Measurements from ENCODE around the gene PLEKHA1. TPM values are rescaled to one million over a fixed set of nuclear protein-coding genes. Genes with fewer than 3 reads are reported as not detected.

PLEKHA1 gene
- total RNA-seq, 1 donor from 2014 or later = 23.5 TPM

DNA sequence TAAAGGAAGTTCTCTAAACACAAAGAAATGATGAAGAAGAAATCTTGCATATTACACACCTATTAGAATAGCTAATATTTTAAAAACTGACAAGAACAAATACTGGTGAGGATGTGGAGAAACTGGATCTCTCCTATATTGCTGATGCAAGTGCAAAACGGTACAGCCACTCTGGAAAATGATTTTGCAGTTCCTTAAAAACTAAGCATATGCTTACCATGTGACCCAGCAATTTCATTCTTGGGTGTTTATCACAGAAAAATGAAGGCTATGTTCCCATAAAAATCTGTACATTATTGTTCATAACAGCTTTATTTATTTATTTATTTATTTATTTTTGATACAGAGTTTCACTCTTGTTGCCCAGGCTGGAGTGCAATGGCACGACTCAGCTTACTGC lies 14.9 kb upstream of the PLEKHA1 start:
- no peak overlapping the region for H3K27ac ChIP-seq (ENCODE audit: low read depth, low read length)
- no peak overlapping the region for H3K9ac ChIP-seq (ENCODE audit: low read depth in 1 of 3, low read length in 3 of 3)
- H3K27me3 ChIP-seq (ENCODE audit: control insufficient read depth in 3 of 3, insufficient read depth in 3 of 3, low read length in 3 of 3) = peaks cover 0 to 2% (median 0%) of the 10 kb centered on the region in 3 donors
- H3K9me3 ChIP-seq (ENCODE audit: control insufficient read depth in 3 of 3, low read length in 3 of 3) = peaks cover 0 to 2% (median 2%) of the 10 kb centered on the region in 3 donors
- no peak overlapping the region for H3K4me3 ChIP-seq (ENCODE audit: low read length in 3 of 3)
- H3K4me1 ChIP-seq (ENCODE audit: control insufficient read depth in 3 of 3, insufficient read depth in 3 of 3, low read length in 3 of 3) = no peaks in the 10 kb centered on the region
- H3K36me3 ChIP-seq (ENCODE audit: control insufficient read depth in 3 of 3, insufficient read depth in 3 of 3, low read length in 3 of 3) = no peaks in the 10 kb centered on the region

DNA sequence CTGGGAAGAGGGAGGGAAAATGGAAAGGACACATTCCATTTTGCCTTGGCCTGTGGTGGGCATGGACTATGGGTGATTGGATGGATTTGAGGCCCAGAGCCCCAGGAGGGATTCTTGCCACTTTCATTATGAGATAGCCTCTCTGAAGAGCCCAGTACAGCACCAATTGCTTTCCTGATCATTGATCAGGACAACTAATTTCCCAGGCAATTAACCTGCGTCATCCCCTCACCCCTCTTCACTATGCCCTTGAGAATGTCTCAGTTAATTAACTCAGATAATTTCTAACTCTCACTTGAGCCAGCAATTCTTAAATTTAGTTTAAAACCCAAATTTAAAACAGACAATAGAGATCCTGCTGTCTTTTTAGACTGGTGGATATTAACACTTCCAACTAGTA lies 13.5 kb upstream of the PLEKHA1 start:
- H3K27ac ChIP-seq (ENCODE audit: low read depth, low read length) = no peak overlapping the region
- peaks cover 0 to 2% (median 2%) of the 10 kb centered on the region in 3 donors for H3K9me3 ChIP-seq (ENCODE audit: control insufficient read depth in 3 of 3, low read length in 3 of 3)
- H3K27me3 ChIP-seq (ENCODE audit: control insufficient read depth in 3 of 3, insufficient read depth in 3 of 3, low read length in 3 of 3) = peaks cover 0 to 2% (median 0%) of the 10 kb centered on the region in 3 donors
- no peak overlapping the region for H3K4me3 ChIP-seq (ENCODE audit: low read length in 3 of 3)
- no peak overlapping the region for H3K9ac ChIP-seq (ENCODE audit: low read depth in 1 of 3, low read length in 3 of 3)
- H3K4me1 ChIP-seq (ENCODE audit: control insufficient read depth in 3 of 3, insufficient read depth in 3 of 3, low read length in 3 of 3) = no peaks in the 10 kb centered on the region
- no peaks in the 10 kb centered on the region for H3K36me3 ChIP-seq (ENCODE audit: control insufficient read depth in 3 of 3, insufficient read depth in 3 of 3, low read length in 3 of 3)

- no peak overlapping the region for H3K27ac ChIP-seq (ENCODE audit: low read depth, low read length)
- H3K4me3 ChIP-seq (ENCODE audit: low read length in 3 of 3) = no peak overlapping the region
- H3K36me3 ChIP-seq (ENCODE audit: control insufficient read depth in 3 of 3, insufficient read depth in 3 of 3, low read length in 3 of 3) = no peaks in the 10 kb centered on the region
- no peaks in the 10 kb centered on the region for H3K4me1 ChIP-seq (ENCODE audit: control insufficient read depth in 3 of 3, insufficient read depth in 3 of 3, low read length in 3 of 3)
- peaks cover 0 to 2% (median 2%) of the 10 kb centered on the region in 3 donors for H3K9me3 ChIP-seq (ENCODE audit: control insufficient read depth in 3 of 3, low read length in 3 of 3)
- H3K27me3 ChIP-seq (ENCODE audit: control insufficient read depth in 3 of 3, insufficient read depth in 3 of 3, low read length in 3 of 3) = peaks cover 0 to 2% (median 0%) of the 10 kb centered on the region in 3 donors
- no peak overlapping the region for H3K9ac ChIP-seq (ENCODE audit: low read depth in 1 of 3, low read length in 3 of 3)
These were observed 12.4 kb upstream of the PLEKHA1 start for GRCh38 chr10:122362031-122362592.

DNA sequence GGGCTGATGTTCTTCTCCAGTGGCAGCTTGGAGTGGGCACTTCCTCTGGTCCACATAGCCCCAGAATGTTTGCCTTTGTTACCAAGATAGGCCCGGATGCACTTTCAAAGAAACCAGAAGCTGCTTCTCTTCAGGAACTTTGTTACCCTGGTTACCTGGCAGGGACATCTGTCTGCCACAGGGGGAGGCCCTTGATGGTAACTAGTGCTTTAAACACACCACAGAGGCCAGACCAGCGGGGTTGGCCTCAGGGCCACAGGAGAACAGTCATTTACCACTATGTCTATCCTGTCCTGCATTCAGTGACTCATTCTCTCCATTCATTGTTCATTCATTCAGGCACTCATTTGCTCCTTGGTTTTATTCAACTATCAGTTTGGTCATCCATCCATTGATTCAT lies 11.9 kb upstream of the PLEKHA1 start:
- H3K4me1 ChIP-seq (ENCODE audit: control insufficient read depth in 3 of 3, insufficient read depth in 3 of 3, low read length in 3 of 3) = no peaks in the 10 kb centered on the region
- H3K36me3 ChIP-seq (ENCODE audit: control insufficient read depth in 3 of 3, insufficient read depth in 3 of 3, low read length in 3 of 3) = no peaks in the 10 kb centered on the region
- H3K27ac ChIP-seq (ENCODE audit: low read depth, low read length) = no peak overlapping the region
- H3K4me3 ChIP-seq (ENCODE audit: low read length in 3 of 3) = no peak overlapping the region
- no peak overlapping the region for H3K9ac ChIP-seq (ENCODE audit: low read depth in 1 of 3, low read length in 3 of 3)
- H3K27me3 ChIP-seq (ENCODE audit: control insufficient read depth in 3 of 3, insufficient read depth in 3 of 3, low read length in 3 of 3) = peaks cover 0 to 2% (median 0%) of the 10 kb centered on the region in 3 donors
- peaks cover 0 to 2% (median under 1%) of the 10 kb centered on the region in 3 donors for H3K9me3 ChIP-seq (ENCODE audit: control insufficient read depth in 3 of 3, low read length in 3 of 3)

- Histone ChIP-seq H3K4me3 (ENCODE audit: low read length in 3 of 3) (no peak overlapping the region), H3K4me1 (ENCODE audit: control insufficient read depth in 3 of 3, insufficient read depth in 3 of 3, low read length in 3 of 3) (peaks cover 0 to 2% (median 2%) of the 10 kb centered on the region in 3 donors), H3K27ac (ENCODE audit: low read depth, low read length) (no peak overlapping the region), H3K9me3 (ENCODE audit: control insufficient read depth in 3 of 3, low read length in 3 of 3) (peaks cover 0 to 2% (median 0%) of the 10 kb centered on the region in 3 donors), H3K9ac (ENCODE audit: low read depth in 1 of 3, low read length in 3 of 3) (no peak overlapping the region), H3K36me3 (ENCODE audit: control insufficient read depth in 3 of 3, insufficient read depth in 3 of 3, low read length in 3 of 3) (no peaks in the 10 kb centered on the region), H3K27me3 (ENCODE audit: control insufficient read depth in 3 of 3, insufficient read depth in 3 of 3, low read length in 3 of 3) (peaks cover 0 to 2% (median 0%) of the 10 kb centered on the region in 3 donors)
These were observed 11.2 kb upstream of the PLEKHA1 start for GRCh38 chr10:122363311-122363710.

- Histone ChIP-seq H3K9me3 (ENCODE audit: control insufficient read depth in 3 of 3, low read length in 3 of 3) (no peaks in the 10 kb centered on the region), H3K27ac (ENCODE audit: low read depth, low read length) (no peak overlapping the region), H3K9ac (ENCODE audit: low read depth in 1 of 3, low read length in 3 of 3) (no peak overlapping the region), H3K4me1 (ENCODE audit: control insufficient read depth in 3 of 3, insufficient read depth in 3 of 3, low read length in 3 of 3) (peaks cover 0 to 7% (median 4%) of the 10 kb centered on the region in 3 donors), H3K4me3 (ENCODE audit: low read length in 3 of 3) (no peak overlapping the region), H3K27me3 (ENCODE audit: control insufficient read depth in 3 of 3, insufficient read depth in 3 of 3, low read length in 3 of 3) (peaks cover 0 to 2% (median 2%) of the 10 kb centered on the region in 3 donors), H3K36me3 (ENCODE audit: control insufficient read depth in 3 of 3, insufficient read depth in 3 of 3, low read length in 3 of 3) (no peaks in the 10 kb centered on the region)
These were observed 10.6 kb upstream of the PLEKHA1 start for GRCh38 chr10:122363722-122364463.

DNA sequence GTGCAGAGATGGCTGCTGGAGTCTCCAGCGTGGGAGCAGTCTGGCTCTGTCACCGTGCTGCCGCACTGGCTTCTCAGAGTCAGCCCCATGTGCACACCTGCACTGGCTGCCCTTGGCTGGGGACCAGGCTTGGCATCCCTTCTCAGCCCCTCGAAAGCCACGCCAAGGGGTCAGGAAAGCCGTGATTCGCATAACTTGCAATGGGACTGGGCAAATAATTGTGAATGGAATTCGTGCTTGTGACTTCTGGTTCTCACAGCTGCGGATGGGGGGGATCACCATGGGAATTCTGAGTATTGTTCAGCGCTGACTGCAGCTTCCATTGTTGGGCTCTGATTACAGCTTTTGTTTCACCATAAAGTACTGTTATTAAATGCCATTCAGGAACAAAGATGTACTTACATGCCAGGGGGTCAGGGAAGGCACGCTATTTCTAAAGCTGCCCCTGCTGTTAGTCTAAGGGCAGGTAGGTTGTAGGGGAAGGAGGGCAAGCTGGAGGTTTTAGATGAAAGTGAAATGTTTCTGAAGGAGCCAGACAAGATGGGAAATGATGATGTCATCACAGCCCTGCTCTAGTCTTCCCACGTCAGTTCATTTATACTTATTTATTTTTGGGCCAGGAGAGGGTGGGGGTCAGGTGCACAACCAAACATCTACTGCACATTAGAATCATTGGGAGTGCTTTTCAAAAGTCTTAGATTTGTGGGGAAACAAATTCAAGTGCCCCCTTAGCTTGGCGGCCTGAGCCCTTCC lies 5.8 kb upstream of the PLEKHA1 start:
- Histone ChIP-seq H3K9ac (ENCODE audit: low read depth in 1 of 3, low read length in 3 of 3) (no peak overlapping the region), H3K9me3 (ENCODE audit: control insufficient read depth in 3 of 3, low read length in 3 of 3) (no peaks in the 10 kb centered on the region), H3K4me1 (ENCODE audit: control insufficient read depth in 3 of 3, insufficient read depth in 3 of 3, low read length in 3 of 3) (peaks cover 2 to 10% (median 6%) of the 10 kb centered on the region in 3 donors), H3K36me3 (ENCODE audit: control insufficient read depth in 3 of 3, insufficient read depth in 3 of 3, low read length in 3 of 3) (no peaks in the 10 kb centered on the region), H3K4me3 (ENCODE audit: low read length in 3 of 3) (peak overlapping the region in 2 of 3 donors; percentile 27 to 55), H3K27ac (ENCODE audit: low read depth, low read length) (no peak overlapping the region), H3K27me3 (ENCODE audit: control insufficient read depth in 3 of 3, insufficient read depth in 3 of 3, low read length in 3 of 3) (peaks cover 0 to 2% (median 2%) of the 10 kb centered on the region in 3 donors)

DNA sequence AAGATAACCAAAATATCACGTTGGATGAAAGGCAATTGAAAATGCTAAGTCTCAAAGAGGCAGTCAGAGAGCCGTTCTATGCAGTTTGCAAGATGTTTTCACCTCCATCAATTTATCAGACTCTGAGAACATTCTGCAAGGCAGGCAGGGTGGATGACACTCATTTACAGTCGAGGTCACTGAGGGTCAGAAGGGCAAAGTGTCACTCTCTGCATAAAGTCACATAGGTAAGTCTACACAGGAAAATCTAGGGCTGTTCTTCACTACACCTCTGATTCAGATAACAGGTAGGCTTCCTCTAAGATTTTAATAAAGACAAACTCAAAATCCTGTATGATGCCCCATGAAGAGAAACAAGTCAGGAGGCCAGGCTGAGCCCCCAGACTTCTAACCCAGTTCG lies 1.4 kb upstream of the PLEKHA1 start:
- H3K9me3 ChIP-seq (ENCODE audit: control insufficient read depth in 3 of 3, low read length in 3 of 3) = no peaks in the 10 kb centered on the region
- no peaks in the 10 kb centered on the region for H3K36me3 ChIP-seq (ENCODE audit: control insufficient read depth in 3 of 3, insufficient read depth in 3 of 3, low read length in 3 of 3)
- peaks cover 0 to 2% (median 0%) of the 10 kb centered on the region in 3 donors for H3K27me3 ChIP-seq (ENCODE audit: control insufficient read depth in 3 of 3, insufficient read depth in 3 of 3, low read length in 3 of 3)
- H3K27ac ChIP-seq (ENCODE audit: low read depth, low read length) = no peak overlapping the region
- peaks cover 10 to 22% (median 17%) of the 10 kb centered on the region in 3 donors for H3K4me1 ChIP-seq (ENCODE audit: control insufficient read depth in 3 of 3, insufficient read depth in 3 of 3, low read length in 3 of 3)
- H3K4me3 ChIP-seq (ENCODE audit: low read length in 3 of 3) = no peak overlapping the region
- H3K9ac ChIP-seq (ENCODE audit: low read depth in 1 of 3, low read length in 3 of 3) = no peak overlapping the region

DNA sequence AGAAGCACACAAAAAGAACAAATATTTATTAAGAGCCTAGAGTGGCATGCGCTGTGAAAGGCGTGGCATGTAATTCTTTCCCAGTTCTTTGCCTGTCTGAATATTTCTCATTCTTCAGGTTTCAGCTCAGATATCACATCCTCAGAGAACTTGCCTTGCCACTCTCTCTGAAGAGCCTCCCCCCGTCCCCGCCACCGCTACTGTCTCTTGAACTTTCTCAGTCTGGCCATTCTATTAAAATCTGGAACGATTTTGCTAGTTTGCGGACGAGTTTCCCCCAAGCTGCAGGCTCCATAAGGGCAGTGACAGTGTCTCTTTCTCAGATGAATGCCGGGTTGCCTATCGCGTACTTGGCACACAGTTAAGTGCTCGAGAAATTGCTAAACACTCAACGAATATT lies 787 bp upstream of the PLEKHA1 start:
- Histone ChIP-seq H3K9ac (ENCODE audit: low read depth in 1 of 3, low read length in 3 of 3) (peak overlapping the region; percentile 81 to 82 (median 81)), H3K4me1 (ENCODE audit: control insufficient read depth in 3 of 3, insufficient read depth in 3 of 3, low read length in 3 of 3) (peaks cover 11 to 18% (median 15%) of the 10 kb centered on the region in 3 donors), H3K9me3 (ENCODE audit: control insufficient read depth in 3 of 3, low read length in 3 of 3) (no peaks in the 10 kb centered on the region), H3K27ac (ENCODE audit: low read depth, low read length) (peak overlapping the region; percentile 90), H3K27me3 (ENCODE audit: control insufficient read depth in 3 of 3, insufficient read depth in 3 of 3, low read length in 3 of 3) (no peaks in the 10 kb centered on the region), H3K36me3 (ENCODE audit: control insufficient read depth in 3 of 3, insufficient read depth in 3 of 3, low read length in 3 of 3) (no peaks in the 10 kb centered on the region), H3K4me3 (ENCODE audit: low read length in 3 of 3) (peak overlapping the region; percentile 81 to 90 (median 84))
